ENCODE measurements around the gene HOXA13.
A peak's percentile ranks its signal among the peaks of the same experiment; 100 is the strongest.

DNA sequence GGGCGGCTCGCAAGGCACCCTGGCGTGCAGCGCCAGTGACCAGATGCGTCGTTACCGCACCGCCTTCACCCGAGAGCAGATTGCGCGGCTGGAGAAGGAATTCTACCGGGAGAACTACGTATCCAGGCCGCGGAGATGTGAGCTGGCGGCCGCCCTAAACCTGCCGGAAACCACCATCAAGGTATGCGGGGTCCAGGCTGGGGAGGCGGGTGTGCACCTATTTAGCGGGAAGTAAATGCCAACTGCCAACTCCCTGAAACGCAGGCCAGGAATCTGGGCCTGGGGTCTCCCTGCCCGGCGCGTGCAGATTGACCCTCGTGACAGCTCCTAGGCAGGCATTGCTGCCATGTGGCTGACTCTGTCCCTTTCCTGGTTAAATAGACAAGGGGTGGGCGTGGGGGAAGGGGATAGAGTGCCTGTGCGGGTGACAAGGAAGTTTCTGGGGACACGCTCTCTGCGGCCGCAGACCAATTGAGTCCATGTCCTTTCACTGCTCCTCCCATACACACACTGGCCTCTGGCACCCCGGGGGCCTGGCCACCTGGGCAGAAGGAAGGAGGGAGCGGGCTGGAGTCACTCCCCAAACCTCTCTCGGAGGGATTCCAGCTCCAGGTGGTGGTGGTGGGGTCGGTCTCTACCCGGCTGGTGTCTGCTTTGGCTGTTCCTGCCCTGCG, 45.4 kb upstream of the HOXA13 start:
- TF ChIP-seq ZNF274 (IDR thresholded peaks at IDR 0.05; ENCODE audit: low read depth, low read length) (no peak), YY1 (IDR thresholded peaks at IDR 0.05; ENCODE audit: insufficient read depth, insufficient read length) (no peak), SUZ12 (IDR thresholded peaks at IDR 0.05; ENCODE audit: extremely low read depth, insufficient read depth, insufficient read length) (peak; percentile 94)
